ENCODE data around the gene CDK5R2. TPM values are rescaled to one million over a fixed set of nuclear protein-coding genes. Genes with fewer than 3 reads are reported as not detected.

Gene CDK5R2
- total and polyA plus RNA-seq, 2 of the 13 experiments (the other 11 are each of a cell fraction or from before 2014, with no cell fraction given), result not detected

DNA sequence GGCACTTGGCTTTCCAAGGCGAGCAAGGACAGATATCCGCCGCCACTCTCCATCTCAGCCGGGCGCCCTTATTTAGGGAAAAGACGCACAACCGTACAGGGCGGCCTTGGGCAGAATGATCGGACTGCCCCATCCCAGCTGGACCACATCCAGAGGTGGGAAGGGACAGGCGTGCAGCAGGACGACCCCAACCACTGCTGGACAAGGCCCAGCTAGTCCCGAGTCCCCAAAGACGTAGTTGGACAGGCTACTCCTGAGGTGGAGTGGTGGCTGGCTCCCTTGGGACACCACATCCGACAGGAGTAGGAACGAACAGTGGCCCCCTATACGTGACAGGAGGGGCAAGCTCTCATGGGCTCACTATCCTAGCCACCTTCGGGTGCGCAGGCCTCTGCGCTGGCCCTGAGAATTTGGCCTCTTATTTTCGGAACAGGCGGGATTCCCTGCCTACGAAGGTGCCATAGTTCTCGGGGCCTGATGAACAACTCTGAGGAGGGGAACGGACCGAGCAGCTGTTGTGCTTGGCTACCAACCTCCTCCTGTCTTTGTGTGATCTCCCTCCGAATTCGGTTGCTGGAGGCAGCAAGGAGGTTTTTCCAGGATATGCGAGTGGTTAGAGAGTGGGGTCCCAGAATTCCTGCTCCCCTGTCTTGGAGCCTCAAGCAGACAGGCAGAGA is 23.3 kb downstream of the CDK5R2 start:
- BruUV-seq (replicated peaks), result no TSS peak
- in situ Hi-C loops (cut with HindIII; ENCODE audit: extremely low pct_ligation_motif_present, low pct_unique_long_range_greater_than_20kb), result no loop called here
- intact Hi-C loops (cut with micrococcal nuclease; ENCODE audit: unreplicated experiment), result loop anchor here (10.0 kb wide), 1 partner anchor 118 kb away; no protein-coding TSS in a partner anchor
- H3K4me3 ChIP-seq (replicated peaks in 1 of 3; ENCODE audit: insufficient read depth in 1 of 3, low read depth in 2 of 3, low read length in 3 of 3), result no peak overlapping the region
- ATAC-seq (no peak), FAIRE-seq (no peak), DNase-seq (ENCODE audit: low spot score) (no peak)
- TF ChIP-seq EZH2 (conservative IDR thresholded peaks at IDR 0.05; ENCODE audit: low read depth, low read length) (peak; percentile 97), NR2F2 (IDR thresholded peaks at IDR 0.05; ENCODE audit: borderline replicate concordance, low read depth) (no peak), SNRNP70 (IDR thresholded peaks at IDR 0.05; ENCODE audit: low read depth, low read length) (no peak), BRD4 (CRISPR knock-in tag; IDR thresholded peaks at IDR 0.05) (0 out of 2 replicates have a peak, but pooled peaks have one; percentile 32)
- H3K9ac ChIP-seq (ENCODE audit: insufficient read depth, low read depth, low read length), result no peak overlapping the region
- WGBS (ENCODE audit: low lambda C conversion rate), result 28% methylated on average over 23 of the region's 28 CpGs
- ChIA-PET CTCF (ENCODE audit: low intra/inter-chr PET ratio, low total read pairs) (interaction anchor here (1.5 kb wide), 1 partner anchor 13 kb away, joined by 3 read pairs; no protein-coding TSS in a partner anchor), POLR2A (no interaction called here)
- peaks cover 37 to 82% of the 10 kb centered on the region in 2 experiments for H3K27me3 ChIP-seq (ENCODE audit: control insufficient read depth in 1 of 2, insufficient read depth in 2 of 2, low read length in 2 of 2)
- peaks cover 10% of the 10 kb centered on the region; the same call in 1 of the 2 replicates for H4K20me1 ChIP-seq (ENCODE audit: insufficient read depth, low read length)
- H3K79me2 ChIP-seq (ENCODE audit: insufficient read depth, low read length), result no peaks in the 10 kb centered on the region
- H3K4me2 ChIP-seq (ENCODE audit: low read depth, low read length), result no peak overlapping the region
- H3K36me3 ChIP-seq (replicated peaks in 1 of 2; ENCODE audit: control insufficient read depth in 1 of 2, insufficient read depth in 2 of 2, low read length in 2 of 2), result no peaks in the 10 kb centered on the region
- H3K4me1 ChIP-seq (ENCODE audit: insufficient read depth, low read length), result peaks cover 11% of the 10 kb centered on the region; the same call in 1 of the 2 replicates
- no peak overlapping the region for H2AFZ ChIP-seq (ENCODE audit: low read length)
- no peaks in the 10 kb centered on the region for H3K9me3 ChIP-seq (ENCODE audit: low read length)
- no peak overlapping the region for H3K27ac ChIP-seq (ENCODE audit: extremely low read length, insufficient read depth, low read length)

GRCh38 chr2:218983263-218983933 is 23.9 kb downstream of the CDK5R2 start:
- DNase-seq (ENCODE audit: low spot score), result no peak
- 27% methylated on average over 23 of the region's 23 CpGs for WGBS (ENCODE audit: low lambda C conversion rate)
- H3K4me1 ChIP-seq (ENCODE audit: insufficient read depth, low read length), result peaks cover 11% of the 10 kb centered on the region; the same call in 1 of the 2 replicates
- no peak for FAIRE-seq
- intact Hi-C loops (cut with micrococcal nuclease; ENCODE audit: unreplicated experiment), result loop anchor here (10.0 kb wide), 1 partner anchor 119 kb away; no protein-coding TSS in a partner anchor
- no peaks in the 10 kb centered on the region for H3K79me2 ChIP-seq (ENCODE audit: insufficient read depth, low read length)
- CTCF ChIA-PET (ENCODE audit: low intra/inter-chr PET ratio, low total read pairs), result interaction anchor here (1.5 kb wide), 1 partner anchor 13 kb away, joined by 3 read pairs; no protein-coding TSS in a partner anchor
- no TSS peak for BruUV-seq (replicated peaks)
- TF ChIP-seq, protein P1, sequence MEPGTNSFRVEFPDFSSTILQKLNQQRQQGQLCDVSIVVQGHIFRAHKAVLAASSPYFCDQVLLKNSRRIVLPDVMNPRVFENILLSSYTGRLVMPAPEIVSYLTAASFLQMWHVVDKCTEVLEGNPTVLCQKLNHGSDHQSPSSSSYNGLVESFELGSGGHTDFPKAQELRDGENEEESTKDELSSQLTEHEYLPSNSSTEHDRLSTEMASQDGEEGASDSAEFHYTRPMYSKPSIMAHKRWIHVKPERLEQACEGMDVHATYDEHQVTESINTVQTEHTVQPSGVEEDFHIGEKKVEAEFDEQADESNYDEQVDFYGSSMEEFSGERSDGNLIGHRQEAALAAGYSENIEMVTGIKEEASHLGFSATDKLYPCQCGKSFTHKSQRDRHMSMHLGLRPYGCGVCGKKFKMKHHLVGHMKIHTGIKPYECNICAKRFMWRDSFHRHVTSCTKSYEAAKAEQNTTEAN (CRISPR knock-in tag; conservative IDR thresholded peaks at IDR 0.05), result no peak
- TF ChIP-seq EZH2 (conservative IDR thresholded peaks at IDR 0.05; ENCODE audit: low read depth, low read length), result peak; percentile 38; the same call in 1 of the 2 replicates
- H4K20me1 ChIP-seq (ENCODE audit: insufficient read depth, low read length), result peaks cover 10% of the 10 kb centered on the region; the same call in 1 of the 2 replicates
- POLR2A ChIA-PET, result no interaction called here
- H3K9me3 ChIP-seq (ENCODE audit: low read length), result no peaks in the 10 kb centered on the region
- H3K4me2 ChIP-seq (ENCODE audit: low read depth, low read length), result no peak overlapping the region
- ATAC-seq, result no peak
- H3K4me3 ChIP-seq (replicated peaks in 1 of 3; ENCODE audit: insufficient read depth in 1 of 3, low read depth in 2 of 3, low read length in 3 of 3), result no peak overlapping the region
- H2AFZ ChIP-seq (ENCODE audit: low read length), result no peak overlapping the region
- peaks cover 37 to 82% of the 10 kb centered on the region in 2 experiments for H3K27me3 ChIP-seq (ENCODE audit: control insufficient read depth in 1 of 2, insufficient read depth in 2 of 2, low read length in 2 of 2)
- no peak overlapping the region for H3K27ac ChIP-seq (ENCODE audit: extremely low read length, insufficient read depth, low read length)
- no peaks in the 10 kb centered on the region for H3K36me3 ChIP-seq (replicated peaks in 1 of 2; ENCODE audit: control insufficient read depth in 1 of 2, insufficient read depth in 2 of 2, low read length in 2 of 2)
- no peak overlapping the region for H3K9ac ChIP-seq (ENCODE audit: insufficient read depth, low read depth, low read length)
- in situ Hi-C loops (cut with HindIII; ENCODE audit: extremely low pct_ligation_motif_present, low pct_unique_long_range_greater_than_20kb), result no loop called here
